Cardiac muscle cell (in vitro differentiated cells and primary cell): ENCODE data around the gene ASB10. TPM values are rescaled to one million over a fixed set of nuclear protein-coding genes. Genes with fewer than 3 reads are reported as not detected.

Experiments used
- DNase-seq, 2 donors: peaks; one replicate each; pipeline versions ENCODE4 v3.0.0 to v3.0.0-alpha.2; 2010 to 2017; ENCODE audit warnings: low read depth in 1 of 2, low spot score in 1 of 2
- H3K27ac ChIP-seq: fragments of 200-600 bp; sonication (generic); 2 replicates; pipeline ENCODE4 v1.5.1; 2016
- H3K27me3 ChIP-seq: fragments of 200-600 bp; sonication (generic); 2 replicates; pipeline ENCODE4 v1.6.0; 2016; ENCODE audit warnings: control low read depth
- H3K36me3 ChIP-seq: fragments of 200-600 bp; sonication (generic); 2 replicates; pipeline ENCODE4 v1.5.1; 2016; ENCODE audit warnings: control low read depth
- H3K4me1 ChIP-seq: fragments of 200-600 bp; sonication (generic); 2 replicates; pipeline ENCODE4 v1.8.1; 2017; ENCODE audit warnings: low read depth, mild to moderate bottlenecking, mixed run types
- H3K4me3 ChIP-seq: fragments of 200-600 bp; sonication (generic); 2 replicates; pipeline ENCODE4 v1.5.1; 2016; ENCODE audit warnings: mild to moderate bottlenecking
- H3K9me3 ChIP-seq: fragments of 200-600 bp; sonication (generic); 2 replicates; pipeline ENCODE4 v1.5.1; 2017; ENCODE audit warnings: low read depth, mild to moderate bottlenecking, control low read depth
- CTCF ChIP-seq: IDR thresholded peaks from 2 replicates; pipeline ENCODE4 v1.5.1; 2012; ENCODE audit warnings: low read depth, mild to moderate bottlenecking, low read length
- polyA plus RNA-seq: library from polyadenylated mRNA; unstranded; fragments of >200 nt; fragmentation: Nextera tagmentation; extraction: Ambion mirVana; gene quantifications from 2 replicates; pipeline ENCODE4 v1.2.1, GENCODE V29; 2016
- total RNA-seq: library from RNA; depleted of rRNA; stranded (reverse); fragments of >200 nt; gene quantifications from 2 replicates; pipeline ENCODE4 v1.2.3, GENCODE V29; 2016

ASB10 gene
- total and polyA plus RNA-seq, 2 experiments from 2014 or later, result 1.0 TPM; not detected in 1

- Histone ChIP-seq H3K4me1 (peaks cover 4% of the 10 kb centered on the region), H3K27ac (no peak overlapping the region), H3K9me3 (no peaks in the 10 kb centered on the region), H3K4me3 (no peak overlapping the region), H3K36me3 (no peaks in the 10 kb centered on the region), H3K27me3 (no peaks in the 10 kb centered on the region)
- no peak for DNase-seq
- TF ChIP-seq CTCF, result peak; percentile 14
These were observed 17.5 kb upstream of the ASB10 start for GRCh38 chr7:151204383-151205032.

DNA sequence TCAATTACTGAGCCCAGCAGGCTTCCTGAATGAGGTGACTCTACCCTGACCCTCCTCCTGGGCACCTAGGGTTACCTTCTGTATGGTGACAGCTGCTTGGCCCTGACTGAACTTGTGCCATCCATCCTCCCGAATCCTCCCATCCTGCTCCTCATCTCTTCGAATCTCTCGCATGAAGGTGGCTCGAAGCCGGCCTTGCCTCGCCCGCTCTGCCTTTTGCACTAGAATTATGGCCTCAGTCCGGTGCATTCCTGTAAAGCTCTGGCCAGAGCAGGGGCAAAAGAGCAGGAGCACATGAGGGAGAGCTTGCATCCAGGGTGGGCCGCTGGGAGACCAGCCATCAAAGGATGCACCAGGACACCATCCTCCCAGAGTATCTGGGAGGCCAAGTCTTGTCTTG lies 15.8 kb upstream of the ASB10 start:
- H3K4me1 ChIP-seq, result peaks cover 4% of the 10 kb centered on the region
- no peak for TF ChIP-seq CTCF
- no peaks in the 10 kb centered on the region for H3K9me3 ChIP-seq
- no peak for DNase-seq
- H3K4me3 ChIP-seq, result no peak overlapping the region
- no peaks in the 10 kb centered on the region for H3K36me3 ChIP-seq
- no peak overlapping the region for H3K27ac ChIP-seq
- H3K27me3 ChIP-seq, result no peaks in the 10 kb centered on the region

DNA sequence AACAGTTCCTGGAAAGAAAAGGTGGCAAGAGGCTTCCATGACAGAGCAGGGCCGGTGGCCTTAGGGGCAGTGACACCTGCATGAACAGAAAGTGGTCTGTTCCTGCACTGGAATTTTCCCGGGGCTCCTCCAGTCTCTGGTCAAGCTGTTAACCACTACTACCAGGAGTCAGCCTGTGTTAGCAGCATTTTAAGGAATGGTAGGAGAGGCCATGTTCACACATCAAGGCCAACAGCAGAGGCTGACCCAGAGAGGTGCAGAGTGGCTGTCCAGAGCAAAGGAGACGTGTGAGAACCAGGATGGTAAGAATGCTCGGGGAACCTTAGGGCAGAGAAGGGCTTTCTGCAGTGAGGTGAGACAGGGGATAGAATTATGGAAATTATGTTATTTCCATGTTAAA lies 14.7 kb upstream of the ASB10 start:
- Histone ChIP-seq H3K27me3 (no peaks in the 10 kb centered on the region), H3K9me3 (no peaks in the 10 kb centered on the region), H3K4me1 (no peaks in the 10 kb centered on the region), H3K36me3 (no peaks in the 10 kb centered on the region), H3K27ac (no peak overlapping the region), H3K4me3 (no peak overlapping the region)
- TF ChIP-seq CTCF, result no peak
- DNase-seq, result no peak

- Histone ChIP-seq H3K4me1 (no peaks in the 10 kb centered on the region), H3K27me3 (no peaks in the 10 kb centered on the region), H3K9me3 (no peaks in the 10 kb centered on the region), H3K27ac (no peak overlapping the region), H3K4me3 (no peak overlapping the region), H3K36me3 (no peaks in the 10 kb centered on the region)
- TF ChIP-seq CTCF, result no peak
- no peak for DNase-seq
These were observed 14.3 kb upstream of the ASB10 start for GRCh38 chr7:151201344-151201743.

DNA sequence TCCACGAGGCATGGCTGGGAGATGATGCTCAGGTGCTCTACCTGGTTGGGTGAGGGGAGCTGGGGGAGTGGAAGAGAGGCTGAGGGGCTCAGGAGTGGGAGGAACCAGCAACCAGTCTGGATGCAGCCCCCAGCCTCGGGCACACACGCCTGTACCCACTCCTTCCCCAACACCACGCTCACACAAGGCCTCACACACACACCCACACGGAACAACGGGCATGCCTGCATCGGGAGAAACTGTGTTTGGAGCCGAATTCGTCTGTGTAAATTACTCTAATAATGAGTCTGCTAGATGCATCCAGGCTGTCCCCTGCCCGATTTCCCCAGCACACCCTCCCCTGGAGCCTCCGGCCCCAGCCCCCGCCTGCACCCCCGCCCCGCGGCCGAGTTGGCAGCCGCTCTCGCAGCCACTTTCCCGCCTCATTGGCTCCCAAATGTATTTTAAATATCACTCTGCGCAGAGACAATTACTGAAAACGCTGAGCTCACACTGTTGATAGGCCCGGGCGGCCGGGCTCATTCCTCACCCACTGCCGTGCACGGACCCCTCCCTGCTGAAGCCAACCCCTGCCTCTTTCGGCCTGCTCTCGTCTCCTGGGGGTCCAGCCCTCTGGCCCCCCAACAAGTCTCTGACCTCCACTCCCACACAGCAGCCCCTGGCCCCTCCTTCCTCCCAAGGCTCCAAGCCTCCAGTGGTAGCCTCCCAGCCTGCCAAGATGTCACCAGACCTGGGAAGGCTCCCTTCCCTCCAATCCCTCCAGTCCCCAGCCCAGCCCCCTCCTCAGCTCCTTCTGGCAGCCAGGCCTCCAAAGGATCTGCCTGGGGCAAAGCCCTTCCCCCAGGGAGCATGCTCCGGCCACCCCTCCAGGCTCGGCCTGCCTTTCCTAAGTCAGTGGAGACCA lies 12.1 kb upstream of the ASB10 start:
- H3K4me3 ChIP-seq, result no peak overlapping the region
- no peaks in the 10 kb centered on the region for H3K4me1 ChIP-seq
- no peak for TF ChIP-seq CTCF
- no peak for DNase-seq
- H3K9me3 ChIP-seq, result no peaks in the 10 kb centered on the region
- no peak overlapping the region for H3K27ac ChIP-seq
- H3K27me3 ChIP-seq, result peaks cover 6% of the 10 kb centered on the region
- H3K36me3 ChIP-seq, result no peaks in the 10 kb centered on the region
